Measurements from ENCODE around the gene DIDO1. TPM values are rescaled to one million over a fixed set of nuclear protein-coding genes. Genes with fewer than 3 reads are reported as not detected.

The DIDO1 gene
- total RNA-seq, 3 donors from 2014 or later (not counting 1 experiment from before 2014, with no cell fraction given): 79.5 to 116 (median 83.4) TPM

DNA sequence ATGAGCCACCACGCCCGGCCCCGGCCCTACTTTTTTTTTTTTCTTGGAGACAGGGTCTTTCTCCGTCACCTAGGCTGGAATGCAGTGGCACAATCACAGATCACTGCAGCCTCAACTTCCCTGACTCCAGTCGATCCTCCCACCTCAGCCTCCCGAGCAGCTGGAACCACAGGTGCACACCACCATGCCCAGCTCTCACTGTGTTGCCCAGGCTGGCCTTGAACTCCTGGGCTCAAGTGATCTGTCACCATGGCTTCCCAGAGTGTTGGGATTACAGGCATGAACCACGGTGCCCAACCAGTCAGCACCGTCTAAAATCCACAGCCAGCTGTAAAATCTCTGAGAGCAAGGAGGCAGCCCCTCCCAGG is 43.6 kb upstream of the DIDO1 start:
- H3K9me3 Mint-ChIP-seq: no peaks in the 10 kb centered on the region
- peaks cover 24 to 28% of the 10 kb centered on the region in 2 donors for H3K27me3 Mint-ChIP-seq (ENCODE audit: low read depth in 2 of 2)
- H3K27ac Mint-ChIP-seq: no peak overlapping the region
- Histone ChIP-seq H3K36me3 (ENCODE audit: control insufficient read depth, insufficient read depth, low read length) (no peaks in the 10 kb centered on the region), H3K4me3 (ENCODE audit: low read length) (no peak overlapping the region), H3K4me1 (ENCODE audit: control insufficient read depth, insufficient read depth, low read length) (peaks cover 15% of the 10 kb centered on the region), H3K9me3 (ENCODE audit: control insufficient read depth, insufficient read depth, low read length) (no peaks in the 10 kb centered on the region), H3K27me3 (ENCODE audit: control insufficient read depth, insufficient read depth, low read length) (peaks cover 29% of the 10 kb centered on the region), H3K27ac (ENCODE audit: low read length) (no peak overlapping the region)
- no peak overlapping the region for H3K4me3 Mint-ChIP-seq
- H3K36me3 Mint-ChIP-seq: no peaks in the 10 kb centered on the region
- peaks cover 10 to 19% of the 10 kb centered on the region in 2 donors for H3K4me1 Mint-ChIP-seq
- DNase-seq (no peak), ATAC-seq (no peak)
- intact Hi-C loops (cut with micrococcal nuclease): no loop called here
- 85% methylated on average over 8 of the region's 8 CpGs for WGBS (ENCODE audit: insufficient coverage)
- TF ChIP-seq, protein P1, sequence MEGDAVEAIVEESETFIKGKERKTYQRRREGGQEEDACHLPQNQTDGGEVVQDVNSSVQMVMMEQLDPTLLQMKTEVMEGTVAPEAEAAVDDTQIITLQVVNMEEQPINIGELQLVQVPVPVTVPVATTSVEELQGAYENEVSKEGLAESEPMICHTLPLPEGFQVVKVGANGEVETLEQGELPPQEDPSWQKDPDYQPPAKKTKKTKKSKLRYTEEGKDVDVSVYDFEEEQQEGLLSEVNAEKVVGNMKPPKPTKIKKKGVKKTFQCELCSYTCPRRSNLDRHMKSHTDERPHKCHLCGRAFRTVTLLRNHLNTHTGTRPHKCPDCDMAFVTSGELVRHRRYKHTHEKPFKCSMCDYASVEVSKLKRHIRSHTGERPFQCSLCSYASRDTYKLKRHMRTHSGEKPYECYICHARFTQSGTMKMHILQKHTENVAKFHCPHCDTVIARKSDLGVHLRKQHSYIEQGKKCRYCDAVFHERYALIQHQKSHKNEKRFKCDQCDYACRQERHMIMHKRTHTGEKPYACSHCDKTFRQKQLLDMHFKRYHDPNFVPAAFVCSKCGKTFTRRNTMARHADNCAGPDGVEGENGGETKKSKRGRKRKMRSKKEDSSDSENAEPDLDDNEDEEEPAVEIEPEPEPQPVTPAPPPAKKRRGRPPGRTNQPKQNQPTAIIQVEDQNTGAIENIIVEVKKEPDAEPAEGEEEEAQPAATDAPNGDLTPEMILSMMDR (IDR thresholded peaks at IDR 0.05): no peak

GRCh38 chr20:62969179-62969760 is 43.0 kb upstream of the DIDO1 start:
- H3K27me3 Mint-ChIP-seq (ENCODE audit: low read depth in 2 of 2): peaks cover 17 to 22% of the 10 kb centered on the region in 2 donors
- Histone ChIP-seq H3K27me3 (ENCODE audit: control insufficient read depth, insufficient read depth, low read length) (peaks cover 22% of the 10 kb centered on the region), H3K9me3 (ENCODE audit: control insufficient read depth, insufficient read depth, low read length) (no peaks in the 10 kb centered on the region), H3K4me1 (ENCODE audit: control insufficient read depth, insufficient read depth, low read length) (peaks cover 15% of the 10 kb centered on the region), H3K36me3 (ENCODE audit: control insufficient read depth, insufficient read depth, low read length) (peaks cover 4% of the 10 kb centered on the region), H3K4me3 (ENCODE audit: low read length) (no peak overlapping the region), H3K27ac (ENCODE audit: low read length) (no peak overlapping the region)
- H3K4me3 Mint-ChIP-seq: no peak overlapping the region
- H3K27ac Mint-ChIP-seq: no peak overlapping the region
- H3K36me3 Mint-ChIP-seq: no peaks in the 10 kb centered on the region
- ATAC-seq (no peak), DNase-seq (no peak)
- H3K4me1 Mint-ChIP-seq: peaks cover 10 to 19% of the 10 kb centered on the region in 2 donors
- intact Hi-C loops (cut with micrococcal nuclease): no loop called here
- TF ChIP-seq, protein P1 (IDR thresholded peaks at IDR 0.05): no peak
- H3K9me3 Mint-ChIP-seq: no peaks in the 10 kb centered on the region
- WGBS (ENCODE audit: insufficient coverage): 63% methylated on average over 15 of the region's 16 CpGs

- Mint-ChIP-seq H3K27ac (no peak overlapping the region), H3K36me3 (no peaks in the 10 kb centered on the region), H3K9me3 (no peaks in the 10 kb centered on the region), H3K4me3 (no peak overlapping the region), H3K4me1 (peaks cover 10 to 19% of the 10 kb centered on the region in 2 donors), H3K27me3 (ENCODE audit: low read depth in 2 of 2) (peaks cover 15 to 16% of the 10 kb centered on the region in 2 donors)
- Histone ChIP-seq H3K9me3 (ENCODE audit: control insufficient read depth, insufficient read depth, low read length) (no peaks in the 10 kb centered on the region), H3K27ac (ENCODE audit: low read length) (no peak overlapping the region), H3K4me3 (ENCODE audit: low read length) (no peak overlapping the region), H3K4me1 (ENCODE audit: control insufficient read depth, insufficient read depth, low read length) (peaks cover 15% of the 10 kb centered on the region), H3K36me3 (ENCODE audit: control insufficient read depth, insufficient read depth, low read length) (peaks cover 6% of the 10 kb centered on the region), H3K27me3 (ENCODE audit: control insufficient read depth, insufficient read depth, low read length) (peaks cover 16% of the 10 kb centered on the region)
- TF ChIP-seq, protein P1 (IDR thresholded peaks at IDR 0.05): no peak
- 86% methylated on average over 20 of the region's 21 CpGs for WGBS (ENCODE audit: insufficient coverage)
- DNase-seq (no peak), ATAC-seq (no peak)
- intact Hi-C loops (cut with micrococcal nuclease): no loop called here
Observed at GRCh38 chr20:62968378-62969178, 42.3 kb upstream of the DIDO1 start.
